K562 (cell line): ENCODE results near the gene COG4. TPM values are rescaled to one million over a fixed set of nuclear protein-coding genes. Genes with fewer than 3 reads are reported as not detected.

Experiments used
- AFF4 ChIP-seq: sonication (generic); formaldehyde crosslinking; IDR thresholded peaks from 2 replicates; pipeline ENCODE4 v1.8.0; 2023; ENCODE audit warnings: mild to moderate bottlenecking, missing genetic modification reagents
- E4F1 ChIP-seq: fragments of 250-450 bp; sonication (Bioruptor Pico); IDR thresholded peaks from 2 replicates; pipeline ENCODE4 v1.5.0; 2021; ENCODE audit warnings: mild to moderate bottlenecking, borderline replicate concordance
- HDAC6 ChIP-seq: IDR thresholded peaks from 2 replicates; pipeline ENCODE4 v1.6.1; 2012; ENCODE audit warnings: low read depth, mild to moderate bottlenecking, control low read depth, inconsistent platforms, low read length, moderate library complexity
- OTX1 ChIP-seq: fragments of 450-650 bp; formaldehyde crosslinking; IDR thresholded peaks from 2 replicates; pipeline ENCODE4 v1.4.0; 2022; ENCODE audit warnings: mild to moderate bottlenecking
- PHF8 ChIP-seq: fragments of 200-600 bp; sonication (generic); IDR thresholded peaks from 2 replicates; pipeline ENCODE4 v1.6.1; 2012; ENCODE audit warnings: mixed run types, mild to moderate bottlenecking, inconsistent platforms, low read length, moderate library complexity, borderline replicate concordance
- POLR2B ChIP-seq: fragments of 450-650 bp; IDR thresholded peaks from 2 replicates; pipeline ENCODE4 v1.6.1; 2018; ENCODE audit warnings: low read depth; ENCODE audit not compliant: partially characterized antibody
- PYGO2 ChIP-seq: fragments of 450-650 bp; IDR thresholded peaks from 2 replicates; pipeline ENCODE4 v1.6.1; 2016; ENCODE audit warnings: mild to moderate bottlenecking, missing genetic modification characterization, moderate library complexity, missing compliant biosample characterization
- SMARCA4 ChIP-seq: fragments of 450-650 bp; IDR thresholded peaks from 2 replicates; pipeline ENCODE4 v1.6.1; 2016
- SMARCC2 ChIP-seq: fragments of 450-650 bp; IDR thresholded peaks from 2 replicates; pipeline ENCODE4 v1.6.1; 2017; ENCODE audit warnings: antibody characterized with exemption, moderate library complexity, mild to moderate bottlenecking, low read depth
- ZBTB12 ChIP-seq: fragments of 250-450 bp; sonication (Bioruptor Pico); IDR thresholded peaks from 2 replicates; pipeline ENCODE4 v1.4.0; 2020
- ZC3H11A ChIP-seq: IDR thresholded peaks from 2 replicates; pipeline ENCODE4 v1.6.1; 2012; ENCODE audit warnings: low read depth, low read length, improper control_type of control experiment
- ZNF134 ChIP-seq: fragments of 250-450 bp; sonication (Bioruptor Pico); conservative IDR thresholded peaks from 2 replicates; pipeline ENCODE4 v1.4.0; 2020
- ZNF24 ChIP-seq: fragments of 450-650 bp; IDR thresholded peaks from 2 replicates; pipeline ENCODE4 v1.6.1; 2016
- ZNF609 ChIP-seq: sonication (generic); formaldehyde crosslinking; IDR thresholded peaks from 2 replicates; pipeline ENCODE4 v1.8.1; 2023; ENCODE audit warnings: missing genetic modification reagents, mild to moderate bottlenecking, borderline replicate concordance
- polyA plus RNA-seq, 8 experiments: library from polyadenylated mRNA; depleted of rRNA in 4 of 8; stranded (reverse) in 5 of 8; unstranded in 3 of 8; fragments of >200 nt; fragmentation: Nextera tagmentation in 2 of 8; fragmentation: Illumina TruSeq in 1 of 8; extraction: Ambion mirVana in 2 of 8; extraction: Trizol in 1 of 8; gene quantifications; 2 replicates each; pipeline versions ENCODE4 v1.2.1 to v1.2.3, GENCODE V29; 2011 to 2014; ENCODE audit warnings: inconsistent platforms in 1 of 8, missing spikeins in 1 of 8
- total RNA-seq, 7 experiments: library from RNA; depleted of rRNA in 6 of 7; stranded (reverse); fragments of >200 nt in 6 of 7; fragmentation: Illumina TruSeq in 2 of 7; extraction: Trizol in 2 of 7; gene quantifications; 2 replicates each; pipeline versions ENCODE4 v1.2.1 to v1.2.3, GENCODE V29; 2011 to 2021; ENCODE audit warnings: low replicate concordance in 1 of 7

The COG4 gene
- total and polyA plus RNA-seq, 9 of the 15 experiments (the other 6 are each of a cell fraction or from before 2014, with no cell fraction given), result 13.7 to 73.9 (median 44.2) TPM

GRCh38 chr16:70438969-70439862 lies 84.1 kb downstream of the COG4 start, which contains the start of gene ST3GAL2 (continued):
- 0 out of 2 replicates have a peak, but pooled peaks have one; percentile 54 for TF ChIP-seq PYGO2 (tag)
- TF ChIP-seq HDAC6, result no peak
- no peak for TF ChIP-seq AFF4 (CRISPR knock-in tag)
- TF ChIP-seq ZNF609 (CRISPR knock-in tag), result no peak
- no peak for TF ChIP-seq E4F1 (CRISPR knock-in tag)
- TF ChIP-seq OTX1, result peak; percentile 13; the same call in 1 of the 2 replicates
- TF ChIP-seq SMARCC2, result no peak
- TF ChIP-seq ZBTB12 (CRISPR knock-in tag), result peak; percentile 72
- peak; percentile 44; the same call in 1 of the 2 replicates for TF ChIP-seq PHF8
- no peak for TF ChIP-seq ZNF24
- TF ChIP-seq ZNF134, result peak; percentile 75
- TF ChIP-seq SMARCA4, result no peak
- no peak for TF ChIP-seq POLR2B
- TF ChIP-seq ZC3H11A, result 0 out of 2 replicates have a peak, but pooled peaks have one; percentile 37
